OCI-LY1 (cell line): ENCODE results near the gene GBP2.

Source experiments
- H2AFZ ChIP-seq: fragments of 200-600 bp; sonication (generic), shearing (Covaris generic); 2 replicates; pipeline ENCODE4 v1.6.0; 2014; ENCODE audit warnings: antibody characterized with exemption, mild to moderate bottlenecking, low read length
- H3F3A ChIP-seq: fragments of 200-600 bp; sonication (generic), shearing (Covaris generic); 2 replicates; pipeline ENCODE4 v1.6.0; 2014; ENCODE audit warnings: mild to moderate bottlenecking, antibody characterized with exemption, low read length, moderate library complexity; ENCODE audit not compliant: insufficient read depth
- H3K27ac ChIP-seq: fragments of 200-600 bp; sonication (generic); 2 replicates; pipeline ENCODE4 v1.5.1; 2014; ENCODE audit warnings: low read length, mixed run types, mild to moderate bottlenecking, low read depth; ENCODE audit not compliant: poor library complexity, severe bottlenecking
- H3K27me3 ChIP-seq: fragments of 200-600 bp; sonication (generic); 2 replicates; pipeline ENCODE4 v1.6.0; 2014; ENCODE audit warnings: antibody characterized with exemption, mild to moderate bottlenecking, low read length, moderate library complexity; ENCODE audit not compliant: insufficient read depth
- H3K36me3 ChIP-seq: fragments of 200-600 bp; sonication (generic); 2 replicates; pipeline ENCODE4 v1.6.1; 2014; ENCODE audit warnings: mild to moderate bottlenecking, antibody characterized with exemption, low read length, moderate library complexity, mixed read lengths; ENCODE audit not compliant: insufficient read depth
- H3K4me1 ChIP-seq: fragments of 200-600 bp; sonication (generic); 2 replicates; pipeline ENCODE4 v1.5.1; 2014; ENCODE audit warnings: mild to moderate bottlenecking, low read length, moderate library complexity; ENCODE audit not compliant: insufficient read depth, severe bottlenecking
- H3K4me2 ChIP-seq: fragments of 200-600 bp; sonication (generic), shearing (Covaris generic); 2 replicates; pipeline ENCODE4 v1.6.1; 2014; ENCODE audit warnings: low read length
- H3K4me3 ChIP-seq: fragments of 200-600 bp; sonication (generic); 2 replicates; pipeline ENCODE4 v1.5.1; 2014; ENCODE audit warnings: low read length, low read depth, mild to moderate bottlenecking, mixed read lengths; ENCODE audit not compliant: poor library complexity, severe bottlenecking
- H3K79me2 ChIP-seq: fragments of 200-600 bp; shearing (Covaris generic); 2 replicates; pipeline ENCODE4 v1.6.1; 2016; ENCODE audit warnings: mixed run types, low read length, mixed read lengths; ENCODE audit not compliant: insufficient read depth
- H3K9ac ChIP-seq: fragments of 200-600 bp; sonication (generic), shearing (Covaris generic); 2 replicates; pipeline ENCODE4 v1.6.1; 2014; ENCODE audit warnings: mild to moderate bottlenecking, low read length, mixed read lengths
- H3K9me2 ChIP-seq: fragments of 200-600 bp; sonication (generic), shearing (Covaris generic); 2 replicates; pipeline ENCODE4 v1.6.1; 2014; ENCODE audit warnings: low read depth, mild to moderate bottlenecking, low read length, mixed read lengths
- H3K9me3 ChIP-seq: fragments of 200-600 bp; shearing (Covaris generic); 2 replicates; pipeline ENCODE4 v1.6.1; 2014; ENCODE audit warnings: low read length, mixed read lengths
- H4K20me1 ChIP-seq: fragments of 200-600 bp; sonication (generic), shearing (Covaris generic); 2 replicates; pipeline ENCODE4 v1.6.0; 2016; ENCODE audit warnings: mild to moderate bottlenecking, low read length; ENCODE audit not compliant: insufficient read depth
- CTCF ChIP-seq: fragments of 200-600 bp; sonication (generic), shearing (Covaris generic); IDR thresholded peaks from 2 replicates; pipeline ENCODE4 v1.5.1; 2017; ENCODE audit warnings: mild to moderate bottlenecking, antibody characterized with exemption, low read length, moderate library complexity, mixed read lengths
- EZH2 ChIP-seq: fragments of 200-600 bp; sonication (generic), shearing (Covaris generic); IDR thresholded peaks from 2 replicates; pipeline ENCODE4 v1.8.0; 2017; ENCODE audit warnings: borderline replicate concordance, mixed run types, mild to moderate bottlenecking, antibody characterized with exemption, low read length, moderate library complexity, mixed read lengths

GBP2 gene

DNA sequence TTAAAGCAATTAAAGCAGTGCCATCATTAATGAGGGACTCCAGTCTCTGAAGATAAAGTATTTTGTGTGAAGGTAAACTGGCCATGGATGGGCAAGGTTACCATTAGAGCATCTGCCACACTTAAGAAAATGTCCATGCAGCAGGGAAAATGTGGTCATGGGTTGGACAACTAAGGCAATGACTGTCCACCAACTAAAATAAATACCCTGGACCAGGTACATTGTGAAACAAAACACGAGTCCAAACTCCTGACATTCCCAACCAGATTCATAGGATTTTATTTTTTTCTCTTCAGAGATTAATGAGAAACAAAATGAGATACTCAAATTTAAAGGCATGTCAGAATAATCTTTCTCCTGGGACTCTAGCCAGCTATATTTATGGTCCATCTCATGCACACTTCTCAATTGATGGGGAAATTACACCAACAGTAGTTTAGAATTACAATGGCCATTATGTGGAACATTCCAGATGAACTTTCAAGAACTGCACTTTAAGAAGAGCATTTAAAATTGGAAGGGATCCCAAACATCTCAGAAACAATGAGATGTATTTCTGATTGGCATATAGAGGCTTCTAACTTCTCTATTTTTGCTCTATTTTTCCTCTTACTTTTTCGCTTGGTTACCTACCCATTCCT lies 41.8 kb upstream of the GBP2 start:
- no peaks in the 10 kb centered on the region for H3F3A ChIP-seq
- no peak overlapping the region for H3K4me3 ChIP-seq
- H3K36me3 ChIP-seq: no peaks in the 10 kb centered on the region
- no peaks in the 10 kb centered on the region for H3K9me3 ChIP-seq
- H3K27ac ChIP-seq: no peak overlapping the region
- no peaks in the 10 kb centered on the region for H3K9me2 ChIP-seq
- no peaks in the 10 kb centered on the region for H4K20me1 ChIP-seq
- H3K4me2 ChIP-seq: no peak overlapping the region
- H3K27me3 ChIP-seq: no peaks in the 10 kb centered on the region
- H2AFZ ChIP-seq: no peak overlapping the region
- H3K4me1 ChIP-seq: no peaks in the 10 kb centered on the region
- TF ChIP-seq CTCF (no peak), EZH2 (no peak)
- no peaks in the 10 kb centered on the region for H3K79me2 ChIP-seq
- H3K9ac ChIP-seq: no peak overlapping the region

DNA sequence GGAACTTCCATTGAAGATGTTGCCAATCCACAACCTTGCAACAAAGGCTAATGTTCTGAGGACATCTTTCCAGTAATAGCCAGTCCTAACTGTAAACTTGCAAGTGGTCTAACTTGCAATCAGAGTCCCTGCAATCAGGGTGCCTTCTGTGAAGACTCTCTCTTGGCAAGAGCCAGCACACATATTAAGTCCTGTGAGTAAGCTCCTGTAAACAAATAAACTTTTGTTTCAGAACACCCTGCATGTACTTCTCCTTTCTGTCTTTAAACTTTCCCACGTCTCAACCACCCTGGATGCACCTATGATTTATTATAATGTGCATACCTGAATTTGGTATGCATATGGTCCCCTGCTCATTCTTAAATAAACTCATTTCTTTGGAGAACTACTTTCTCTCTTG lies 40.8 kb upstream of the GBP2 start:
- Histone ChIP-seq H3F3A (no peaks in the 10 kb centered on the region), H3K9ac (no peak overlapping the region), H2AFZ (no peak overlapping the region), H3K4me1 (no peaks in the 10 kb centered on the region), H3K4me3 (no peak overlapping the region), H3K27me3 (no peaks in the 10 kb centered on the region), H3K9me2 (no peaks in the 10 kb centered on the region), H4K20me1 (no peaks in the 10 kb centered on the region), H3K9me3 (no peaks in the 10 kb centered on the region), H3K4me2 (no peak overlapping the region), H3K79me2 (no peaks in the 10 kb centered on the region), H3K36me3 (no peaks in the 10 kb centered on the region), H3K27ac (no peak overlapping the region)
- TF ChIP-seq EZH2 (no peak), CTCF (no peak)

GRCh38 chr1:89165811-89166210 lies 39.9 kb upstream of the GBP2 start:
- Histone ChIP-seq H3K79me2 (no peaks in the 10 kb centered on the region), H3K4me1 (no peaks in the 10 kb centered on the region), H3F3A (no peaks in the 10 kb centered on the region), H3K36me3 (no peaks in the 10 kb centered on the region), H3K27ac (no peak overlapping the region), H3K27me3 (no peaks in the 10 kb centered on the region), H4K20me1 (no peaks in the 10 kb centered on the region), H3K9me2 (no peaks in the 10 kb centered on the region), H2AFZ (no peak overlapping the region), H3K4me3 (no peak overlapping the region), H3K9me3 (no peaks in the 10 kb centered on the region), H3K4me2 (no peak overlapping the region), H3K9ac (no peak overlapping the region)
- TF ChIP-seq CTCF (no peak), EZH2 (no peak)
